IPS-18c (cell line): ENCODE data around the gene PHOX2A.
A peak's percentile ranks its signal among the peaks of the same experiment; 100 is the strongest.

Experiments used
- H3K4me3 ChIP-seq: 2 replicates; pipeline ENCODE4 v1.7.0; 2013; ENCODE audit warnings: low read depth, mild to moderate bottlenecking, low read length, moderate library complexity; ENCODE audit not compliant: insufficient read depth
- H3K9me3 ChIP-seq: one replicate; pipeline ENCODE4 v1.6.1; 2013; ENCODE audit warnings: mild to moderate bottlenecking, low read length, moderate library complexity; ENCODE audit not compliant: control insufficient read depth, insufficient read depth

PHOX2A gene

GRCh38 chr11:72238492-72239312 lies 5.3 kb downstream of the PHOX2A start:
- peak overlapping the region; percentile 44; the same call in 1 of the 2 replicates for H3K4me3 ChIP-seq
- no peaks in the 10 kb centered on the region for H3K9me3 ChIP-seq

GRCh38 chr11:72238040-72238450 lies 5.9 kb downstream of the PHOX2A start:
- Histone ChIP-seq H3K9me3 (no peaks in the 10 kb centered on the region), H3K4me3 (no peak overlapping the region)

GRCh38 chr11:72237112-72237931 lies 6.7 kb downstream of the PHOX2A start:
- Histone ChIP-seq H3K9me3 (no peaks in the 10 kb centered on the region), H3K4me3 (no peak overlapping the region)

GRCh38 chr11:72236774-72237111 lies 7.2 kb downstream of the PHOX2A start:
- Histone ChIP-seq H3K9me3 (no peaks in the 10 kb centered on the region), H3K4me3 (no peak overlapping the region)

GRCh38 chr11:72236083-72236697 lies 7.8 kb downstream of the PHOX2A start:
- Histone ChIP-seq H3K9me3 (no peaks in the 10 kb centered on the region), H3K4me3 (no peak overlapping the region)

- H3K4me3 ChIP-seq = no peak overlapping the region
Measured at GRCh38 chr11:72235351-72236057, 8.5 kb downstream of the PHOX2A start.

GRCh38 chr11:72234920-72235319 lies 9.1 kb downstream of the PHOX2A start:
- Histone ChIP-seq H3K4me3 (no peak overlapping the region), H3K9me3 (no peaks in the 10 kb centered on the region)

More at GRCh38 chr11:72235351-72236057, 8.5 kb downstream of the PHOX2A start:
- H3K9me3 ChIP-seq = no peaks in the 10 kb centered on the region

GRCh38 chr11:72234514-72234830 lies 9.5 kb downstream of the PHOX2A start:
- Histone ChIP-seq H3K4me3 (no peak overlapping the region), H3K9me3 (no peaks in the 10 kb centered on the region)

- Histone ChIP-seq H3K4me3 (no peak overlapping the region), H3K9me3 (no peaks in the 10 kb centered on the region)
Measured at GRCh38 chr11:72233773-72234513, 10.0 kb downstream of the PHOX2A start.

- H3K9me3 ChIP-seq = no peaks in the 10 kb centered on the region
- H3K4me3 ChIP-seq = no peak overlapping the region
Measured at GRCh38 chr11:72233056-72233772, 10.8 kb downstream of the PHOX2A start.

GRCh38 chr11:72232260-72233055 lies 11.5 kb downstream of the PHOX2A start:
- Histone ChIP-seq H3K9me3 (no peaks in the 10 kb centered on the region), H3K4me3 (no peak overlapping the region)

GRCh38 chr11:72231396-72232259 lies 12.3 kb downstream of the PHOX2A start:
- Histone ChIP-seq H3K9me3 (no peaks in the 10 kb centered on the region), H3K4me3 (no peak overlapping the region)

GRCh38 chr11:72230764-72231365 lies 13.1 kb downstream of the PHOX2A start:
- H3K4me3 ChIP-seq = no peak overlapping the region
- H3K9me3 ChIP-seq = no peaks in the 10 kb centered on the region

- Histone ChIP-seq H3K4me3 (no peak overlapping the region), H3K9me3 (no peaks in the 10 kb centered on the region)
Measured at GRCh38 chr11:72229925-72230763, 13.8 kb downstream of the PHOX2A start.
